Vagina (tissue), 2 donors: ENCODE measurements around the gene GSPT1.

Experiments
- POLR2A ChIP-seq, 2 donors: fragments of 450-650 bp; IDR thresholded peaks; one replicate each; pipeline ENCODE4 v1.6.1; 2017; ENCODE audit warnings: antibody characterized with exemption in 2 of 2, mild to moderate bottlenecking in 2 of 2, moderate library complexity in 2 of 2
- POLR2AphosphoS5 ChIP-seq, 2 donors: sonication (generic); formaldehyde crosslinking; IDR thresholded peaks; one replicate each; pipeline ENCODE4 v1.9.0; 2017; ENCODE audit warnings: antibody characterized with exemption in 2 of 2, mild to moderate bottlenecking in 2 of 2, low read depth in 1 of 2; ENCODE audit not compliant: insufficient read depth in 1 of 2
- TF ChIP-seq, protein P1 (sequence below), 3 experiments: fragments of 450-650 bp in 2 of 3; fragments of 200-600 bp in 1 of 3; sonication (generic) in 1 of 3; IDR thresholded peaks; one replicate each; pipeline ENCODE4 v1.5.1; 2017 to 2019; ENCODE audit warnings: antibody characterized with exemption in 3 of 3, mild to moderate bottlenecking in 2 of 3, moderate library complexity in 2 of 3

DNA sequence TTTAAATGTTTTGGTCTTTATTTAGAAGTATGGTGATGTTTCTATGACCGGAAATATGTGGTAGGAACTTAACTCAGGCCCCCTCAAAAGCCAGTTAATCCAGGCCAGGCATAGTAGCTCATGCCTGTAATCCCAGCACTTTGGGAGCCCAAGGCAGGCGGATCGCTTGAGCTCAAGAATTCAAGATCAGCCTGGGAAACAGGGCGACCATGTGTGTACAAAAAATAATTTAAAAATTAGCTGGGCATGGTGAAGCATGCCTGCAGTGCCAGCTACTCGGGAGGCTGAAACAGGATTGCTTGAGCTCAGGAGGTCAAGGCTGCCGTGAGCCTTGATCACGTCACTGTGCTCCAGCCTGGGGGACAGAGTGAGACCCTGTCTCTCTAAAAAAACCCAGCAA, 74.7 kb downstream of the GSPT1 start:
- TF ChIP-seq, protein P1, sequence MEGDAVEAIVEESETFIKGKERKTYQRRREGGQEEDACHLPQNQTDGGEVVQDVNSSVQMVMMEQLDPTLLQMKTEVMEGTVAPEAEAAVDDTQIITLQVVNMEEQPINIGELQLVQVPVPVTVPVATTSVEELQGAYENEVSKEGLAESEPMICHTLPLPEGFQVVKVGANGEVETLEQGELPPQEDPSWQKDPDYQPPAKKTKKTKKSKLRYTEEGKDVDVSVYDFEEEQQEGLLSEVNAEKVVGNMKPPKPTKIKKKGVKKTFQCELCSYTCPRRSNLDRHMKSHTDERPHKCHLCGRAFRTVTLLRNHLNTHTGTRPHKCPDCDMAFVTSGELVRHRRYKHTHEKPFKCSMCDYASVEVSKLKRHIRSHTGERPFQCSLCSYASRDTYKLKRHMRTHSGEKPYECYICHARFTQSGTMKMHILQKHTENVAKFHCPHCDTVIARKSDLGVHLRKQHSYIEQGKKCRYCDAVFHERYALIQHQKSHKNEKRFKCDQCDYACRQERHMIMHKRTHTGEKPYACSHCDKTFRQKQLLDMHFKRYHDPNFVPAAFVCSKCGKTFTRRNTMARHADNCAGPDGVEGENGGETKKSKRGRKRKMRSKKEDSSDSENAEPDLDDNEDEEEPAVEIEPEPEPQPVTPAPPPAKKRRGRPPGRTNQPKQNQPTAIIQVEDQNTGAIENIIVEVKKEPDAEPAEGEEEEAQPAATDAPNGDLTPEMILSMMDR (IDR thresholded peaks at IDR 0.05): no peak
- TF ChIP-seq POLR2A (IDR thresholded peaks at IDR 0.05) (no peak), POLR2AphosphoS5 (IDR thresholded peaks at IDR 0.05; ENCODE audit: insufficient read depth in 1 of 2, low read depth in 1 of 2) (no peak)
